H1 (cell line): ENCODE results near the gene SEPTIN2. TPM values are rescaled to one million over a fixed set of nuclear protein-coding genes. Genes with fewer than 3 reads are reported as not detected.
A peak's percentile ranks its signal among the peaks of the same experiment; 100 is the strongest.

ENCODE experiments used
- BCL11A ChIP-seq, 2 experiments: IDR thresholded peaks; one replicate each; pipeline ENCODE4 v1.6.1; 2011; ENCODE audit warnings: low read depth in 2 of 2, low read length in 2 of 2, mild to moderate bottlenecking in 2 of 2
- CHD7 ChIP-seq: fragments of 300-600 bp; sonication (generic); IDR thresholded peaks from 2 replicates; pipeline ENCODE4 v1.7.1; 2012; ENCODE audit warnings: low read length, moderate library complexity, mild to moderate bottlenecking, inconsistent platforms; ENCODE audit not compliant: insufficient replicate concordance
- FOSL1 ChIP-seq: IDR thresholded peaks from 2 replicates; pipeline ENCODE4 v1.6.1; 2011; ENCODE audit warnings: mild to moderate bottlenecking, low read depth, low read length, moderate library complexity; ENCODE audit not compliant: insufficient read depth
- HDAC2 ChIP-seq, 2 experiments: fragments of 300-600 bp in 1 of 2; sonication (generic) in 1 of 2; IDR thresholded peaks; 2 replicates each; pipeline ENCODE4 v1.6.1; 2011 to 2012; ENCODE audit warnings: low read depth in 2 of 2, low read length in 2 of 2, mild to moderate bottlenecking in 2 of 2, moderate library complexity in 2 of 2, borderline replicate concordance in 1 of 2, inconsistent platforms in 1 of 2
- HDAC6 ChIP-seq: IDR thresholded peaks from one replicate; pipeline ENCODE4 v1.7.1; 2012; ENCODE audit warnings: low read depth, mild to moderate bottlenecking, inconsistent platforms, low read length, moderate library complexity
- JUN ChIP-seq: IDR thresholded peaks from 2 replicates; pipeline ENCODE4 v1.6.1; 2011; ENCODE audit warnings: low read depth, mild to moderate bottlenecking, improper control_type of control experiment, low read length
- SP2 ChIP-seq: IDR thresholded peaks from 2 replicates; pipeline ENCODE4 v1.6.1; 2012; ENCODE audit warnings: mild to moderate bottlenecking, low read length, inconsistent platforms
- YY1 ChIP-seq: IDR thresholded peaks from 2 replicates; pipeline ENCODE4 v1.6.1; 2011; ENCODE audit warnings: low read depth, mild to moderate bottlenecking, low read length
- polyA plus RNA-seq, 7 experiments: library from polyadenylated mRNA; depleted of rRNA in 3 of 7; stranded (reverse) in 5 of 7; unstranded in 2 of 7; fragments of >200 nt in 5 of 7; fragments of 200-250 nt in 2 of 7; gene quantifications; 1 replicate in 5 of 7; 2 replicates in 1 of 7; 4 replicates in 1 of 7; pipeline versions ENCODE4 v1.2.1 to v1.2.3, GENCODE V29; 2011 to 2013; ENCODE audit warnings: missing spikeins in 2 of 7, mixed read lengths in 2 of 7
- total RNA-seq: library from RNA; stranded (reverse); fragmentation: NEBNext Ultra II Directional; extraction: Animal tissue kit (Norgen Biotek cat#: 25700); gene quantifications from 2 replicates; pipeline ENCODE4 v1.2.1, GENCODE V29; 2021

SEPTIN2 gene
- total and polyA plus RNA-seq, 2 of the 8 experiments (the other 6 are each of a cell fraction or from before 2014, with no cell fraction given): 392 to 650 TPM

- TF ChIP-seq JUN: no peak
- TF ChIP-seq CHD7: no peak
- TF ChIP-seq HDAC2 (IDR thresholded peaks at IDR 0.05; ENCODE audit: borderline replicate concordance in 1 of 2, low read depth in 2 of 2, low read length in 2 of 2): 0 out of 4 replicates have a peak, but pooled peaks of 1 of the 2 experiments have one; percentile 43
- no peak for TF ChIP-seq FOSL1
- TF ChIP-seq SP2: no peak
- 0 out of 2 replicates have a peak, but pooled peaks have one; percentile 59 for TF ChIP-seq YY1
- TF ChIP-seq BCL11A (IDR thresholded peaks at IDR 0.05; ENCODE audit: low read depth in 2 of 2, low read length in 2 of 2): no peak
- TF ChIP-seq HDAC6: no peak
Measured at GRCh38 chr2:241354668-241355658, 39.2 kb downstream of the SEPTIN2 start (continued).
